Prostate gland (tissue), 2 donors: ENCODE measurements around the gene SPAG6. TPM values are rescaled to one million over a fixed set of nuclear protein-coding genes. Genes with fewer than 3 reads are reported as not detected.

Source experiments
- DNase-seq: peaks from one replicate; pipeline ENCODE4 v3.0.0-alpha.2; 2019; ENCODE audit warnings: low spot score
- H3K27ac ChIP-seq, 2 donors: fragments of 200-600 bp; sonication (generic); 2 replicates each; pipeline ENCODE4 v1.5.1; 2017 to 2019
- H3K27me3 ChIP-seq: fragments of 200-600 bp; sonication (generic); replicated peaks from 2 replicates; pipeline ENCODE4 v1.5.1; 2019; ENCODE audit not compliant: insufficient read depth
- H3K36me3 ChIP-seq, 2 donors: fragments of 200-600 bp; sonication (generic); 1 replicate in 1 of 2; 2 replicates in 1 of 2; pipeline versions ENCODE4 v1.5.1 to v1.8.1; 2017 to 2019
- H3K4me1 ChIP-seq: fragments of 200-600 bp; sonication (generic); replicated peaks from 2 replicates; pipeline ENCODE4 v1.5.1; 2019
- H3K4me3 ChIP-seq, 2 donors: fragments of 200-600 bp; sonication (generic); 2 replicates each; pipeline ENCODE4 v1.5.1; 2017 to 2019
- H3K9me3 ChIP-seq: fragments of 200-600 bp; sonication (generic); 2 replicates; pipeline ENCODE4 v1.5.1; 2017
- CTCF ChIP-seq, 4 experiments: fragments of 200-600 bp in 2 of 4; fragments of 450-650 bp in 2 of 4; sonication (generic) in 2 of 4; IDR thresholded peaks; 1 replicate in 3 of 4; 2 replicates in 1 of 4; pipeline ENCODE4 v1.5.1; 2016 to 2019; ENCODE audit warnings: antibody characterized with exemption in 4 of 4, mild to moderate bottlenecking in 2 of 4, moderate library complexity in 2 of 4
- POLR2A ChIP-seq: fragments of 450-650 bp; IDR thresholded peaks from one replicate; pipeline ENCODE4 v1.6.1; 2016; ENCODE audit warnings: antibody characterized with exemption, mild to moderate bottlenecking
- POLR2AphosphoS5 ChIP-seq: sonication (generic); formaldehyde crosslinking; IDR thresholded peaks from one replicate; pipeline ENCODE4 v1.6.1; 2017; ENCODE audit warnings: antibody characterized with exemption
- WGBS: methylation state at CpG from one replicate; pipeline ENCODE4 v1.1.5; 2018; 5-methylcytosine and 5-hydroxymethylcytosine counted together
- intact Hi-C: fragments of 100-400 bp; cut with DNase I; formaldehyde crosslinking; loops from one replicate; pipeline ENCODE4 v1.14.2; 2022
- total RNA-seq, 2 donors: library from RNA; depleted of rRNA; stranded (reverse); fragments of >200 nt; gene quantifications; one replicate each; pipeline ENCODE4 v1.1.0, GENCODE V29; 2016

Gene SPAG6
- total RNA-seq, 2 donors from 2014 or later: 5.8 to 20.3 TPM

DNA sequence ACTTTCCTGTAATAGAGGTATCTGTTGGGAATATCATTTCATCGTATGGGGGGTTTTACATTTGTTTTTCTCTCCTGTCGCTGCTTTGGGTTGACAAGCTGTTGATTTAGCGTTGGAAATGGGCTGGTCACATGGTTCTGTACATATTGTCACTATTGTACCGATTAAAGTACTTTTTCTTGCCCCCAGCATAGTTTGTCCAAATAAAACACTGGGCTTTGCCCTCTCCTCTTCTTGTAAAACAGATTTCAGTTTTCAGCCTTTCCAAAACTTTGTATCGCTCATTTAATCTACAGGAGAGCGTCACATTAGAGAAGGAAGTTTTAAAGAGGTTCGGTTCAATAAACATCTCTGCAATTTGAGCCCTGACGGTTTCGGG lies 20.4 kb upstream of the SPAG6 start:
- no peak for DNase-seq
- Histone ChIP-seq H3K27me3 (no peaks in the 10 kb centered on the region), H3K9me3 (no peaks in the 10 kb centered on the region), H3K4me1 (peaks cover 7% of the 10 kb centered on the region), H3K4me3 (peak overlapping the region; percentile 51 to 57), H3K36me3 (no peaks in the 10 kb centered on the region), H3K27ac (peak overlapping the region; percentile 77 to 78)
- WGBS: 6% methylated on average over 9 of the region's 9 CpGs
- intact Hi-C loops: loop anchor here (10.0 kb wide), 1 partner anchor 800 kb away; the partner anchor contains the start of gene SKIDA1
- no peak for TF ChIP-seq CTCF (IDR thresholded peaks at IDR 0.05)
- TF ChIP-seq POLR2AphosphoS5: no peak
- TF ChIP-seq POLR2A: no peak

DNA sequence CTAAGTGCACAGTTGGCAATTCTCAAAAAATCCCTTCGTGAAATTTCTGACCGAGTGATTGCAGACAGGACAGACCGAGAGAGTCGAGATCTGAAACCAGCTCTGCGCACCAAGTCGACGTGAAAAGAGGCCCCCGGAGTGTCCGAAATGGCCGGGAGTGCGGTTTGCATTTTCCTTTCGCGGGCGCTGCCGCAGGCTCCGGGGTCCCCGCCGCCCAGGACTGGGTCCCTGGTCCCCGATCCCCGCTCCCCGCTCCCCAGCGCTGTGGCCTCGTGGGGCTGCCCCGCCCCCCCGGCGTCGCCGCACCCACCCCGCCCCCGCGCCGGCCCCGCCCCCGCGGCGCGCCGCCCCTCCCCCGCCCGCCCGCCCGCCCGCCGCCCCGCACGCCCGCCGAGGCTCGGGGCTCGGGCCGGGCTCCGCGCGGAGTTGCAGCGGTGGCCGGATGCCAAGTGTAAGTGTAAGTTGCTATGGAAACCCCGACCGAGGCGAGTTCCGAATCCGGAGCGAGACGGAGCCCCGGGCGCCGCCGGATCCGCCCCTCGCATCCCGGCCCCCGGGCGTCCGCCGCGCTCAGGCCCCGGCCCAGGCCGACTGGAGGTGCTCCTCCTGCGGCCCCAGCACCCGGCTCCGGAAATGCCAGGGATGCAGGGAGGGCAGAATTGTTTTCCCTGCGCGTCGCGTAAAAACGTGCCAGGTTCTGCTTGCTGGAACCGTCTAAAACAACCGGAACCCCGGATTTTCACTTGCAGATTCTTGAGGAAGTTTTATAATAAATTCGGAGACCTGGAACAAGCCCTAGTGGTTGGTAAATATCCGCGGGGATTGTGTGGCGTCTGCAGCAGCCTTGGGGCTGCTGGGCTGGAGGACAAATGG lies 19.8 kb upstream of the SPAG6 start:
- H3K4me3 ChIP-seq: peak overlapping the region; percentile 51 to 57
- intact Hi-C loops: loop anchor here (10.0 kb wide), 1 partner anchor 801 kb away; the partner anchor contains the start of gene SKIDA1
- no peaks in the 10 kb centered on the region for H3K9me3 ChIP-seq
- H3K27me3 ChIP-seq: no peaks in the 10 kb centered on the region
- no peaks in the 10 kb centered on the region for H3K36me3 ChIP-seq
- peak overlapping the region; percentile 77 to 78 for H3K27ac ChIP-seq
- peaks cover 7% of the 10 kb centered on the region for H3K4me1 ChIP-seq
- TF ChIP-seq CTCF (IDR thresholded peaks at IDR 0.05) (no peak), POLR2A (no peak), POLR2AphosphoS5 (no peak)
- DNase-seq: peak; percentile 67
- under 1% methylated on average over 39 of the region's 92 CpGs for WGBS

DNA sequence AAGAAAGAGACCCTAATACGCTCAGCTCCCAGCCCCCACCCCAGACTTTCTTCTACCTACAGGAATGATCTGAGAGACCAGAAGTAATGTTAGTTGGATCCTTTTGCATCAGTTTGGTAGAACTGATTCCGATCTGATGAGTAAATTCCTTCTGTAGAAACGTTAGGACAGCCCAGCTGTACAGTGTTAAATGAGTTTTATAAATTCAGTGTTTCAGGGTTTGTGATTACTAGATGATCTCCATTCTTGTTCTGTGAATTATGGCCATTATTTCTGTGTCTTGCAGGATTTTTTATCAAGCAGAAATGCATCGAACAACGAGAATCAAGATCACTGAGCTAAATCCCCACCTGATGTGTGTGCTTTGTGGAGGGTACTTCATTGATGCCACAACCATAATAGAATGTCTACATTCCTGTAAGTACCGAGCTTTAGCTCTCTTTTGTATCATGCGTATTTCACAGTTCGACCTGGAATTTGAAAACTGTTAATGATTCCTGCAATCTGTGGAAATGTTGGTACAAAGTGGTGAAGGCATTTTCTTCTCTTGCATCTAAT lies 19.1 kb upstream of the SPAG6 start:
- intact Hi-C loops: loop anchor here (10.0 kb wide), 1 partner anchor 801 kb away; the partner anchor contains the start of gene SKIDA1
- 63% methylated on average over 8 of the region's 8 CpGs for WGBS
- peaks cover 7% of the 10 kb centered on the region for H3K4me1 ChIP-seq
- no peak for TF ChIP-seq POLR2AphosphoS5
- no peak for TF ChIP-seq CTCF (IDR thresholded peaks at IDR 0.05)
- TF ChIP-seq POLR2A: no peak
- H3K4me3 ChIP-seq: peak overlapping the region; percentile 51 to 57
- peak overlapping the region; percentile 77 to 78 for H3K27ac ChIP-seq
- H3K27me3 ChIP-seq: no peaks in the 10 kb centered on the region
- no peaks in the 10 kb centered on the region for H3K36me3 ChIP-seq
- H3K9me3 ChIP-seq: no peaks in the 10 kb centered on the region
- no peak for DNase-seq

DNA sequence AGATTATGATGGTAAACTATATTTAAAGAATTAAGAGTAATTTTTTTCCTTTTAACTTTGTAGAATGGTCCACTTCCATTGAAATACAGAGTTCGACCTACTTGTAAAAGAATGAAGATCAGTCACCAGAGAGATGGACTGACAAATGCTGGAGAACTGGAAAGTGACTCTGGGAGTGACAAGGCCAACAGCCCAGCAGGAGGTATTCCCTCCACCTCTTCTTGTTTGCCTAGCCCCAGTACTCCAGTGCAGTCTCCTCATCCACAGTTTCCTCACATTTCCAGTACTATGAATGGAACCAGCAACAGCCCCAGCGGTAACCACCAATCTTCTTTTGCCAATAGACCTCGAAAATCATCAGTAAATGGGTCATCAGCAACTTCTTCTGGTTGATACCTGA lies 16.1 kb upstream of the SPAG6 start:
- H3K4me3 ChIP-seq: no peak overlapping the region
- no peak for DNase-seq
- no peaks in the 10 kb centered on the region for H3K36me3 ChIP-seq
- TF ChIP-seq POLR2AphosphoS5 (no peak), CTCF (IDR thresholded peaks at IDR 0.05) (no peak), POLR2A (no peak)
- H3K27ac ChIP-seq: no peak overlapping the region
- 91% methylated on average over 3 of the region's 3 CpGs for WGBS
- H3K4me1 ChIP-seq: peaks cover 7% of the 10 kb centered on the region
- H3K9me3 ChIP-seq: no peaks in the 10 kb centered on the region
- intact Hi-C loops: loop anchor here (10.0 kb wide), 1 partner anchor 804 kb away; the partner anchor contains the start of gene SKIDA1
- H3K27me3 ChIP-seq: no peaks in the 10 kb centered on the region
